Adipocyte (in vitro differentiated cells): ENCODE measurements around the gene CMSS1.

Experiments
- DNase-seq: peaks from one replicate; pipeline ENCODE4 v3.0.0-alpha.2; 2015; ENCODE audit warnings: low read depth
- H3K27me3 ChIP-seq: replicated peaks from 2 replicates; pipeline ENCODE4 v1.7.0; 2013; ENCODE audit warnings: mild to moderate bottlenecking, low read length, moderate library complexity; ENCODE audit not compliant: control insufficient read depth, insufficient read depth
- H3K36me3 ChIP-seq: 2 replicates; pipeline ENCODE4 v1.7.0; 2013; ENCODE audit warnings: low read length, mild to moderate bottlenecking, moderate library complexity; ENCODE audit not compliant: control insufficient read depth, insufficient read depth, severe bottlenecking
- H3K4me1 ChIP-seq: 2 replicates; pipeline ENCODE4 v1.7.0; 2013; ENCODE audit warnings: mild to moderate bottlenecking, low read length, moderate library complexity; ENCODE audit not compliant: control insufficient read depth, insufficient read depth
- H3K4me3 ChIP-seq: 2 replicates; pipeline ENCODE4 v1.7.0; 2013; ENCODE audit warnings: mild to moderate bottlenecking, low read length, moderate library complexity
- H3K9ac ChIP-seq: 2 replicates; pipeline ENCODE4 v1.7.0; 2013; ENCODE audit warnings: mild to moderate bottlenecking, low read length, moderate library complexity
- H3K9me3 ChIP-seq: 2 replicates; pipeline ENCODE4 v1.7.0; 2013; ENCODE audit warnings: mild to moderate bottlenecking, low read length, moderate library complexity; ENCODE audit not compliant: control insufficient read depth

Gene CMSS1

GRCh38 chr3:100164743-100165142 lies 347.1 kb downstream of the CMSS1 start:
- DNase-seq, result no peak
- H3K9ac ChIP-seq, result no peak overlapping the region

GRCh38 chr3:100165926-100166550 lies 348.4 kb downstream of the CMSS1 start:
- Histone ChIP-seq H3K36me3 (peaks cover 3% of the 10 kb centered on the region), H3K27me3 (no peaks in the 10 kb centered on the region), H3K9me3 (no peaks in the 10 kb centered on the region), H3K4me1 (peaks cover 18% of the 10 kb centered on the region), H3K4me3 (no peak overlapping the region), H3K9ac (no peak overlapping the region)
- DNase-seq, result peak; percentile 61

More at GRCh38 chr3:100164743-100165142, 347.1 kb downstream of the CMSS1 start:
- Histone ChIP-seq H3K4me1 (peaks cover 31% of the 10 kb centered on the region), H3K9me3 (no peaks in the 10 kb centered on the region), H3K27me3 (no peaks in the 10 kb centered on the region), H3K36me3 (peaks cover 3% of the 10 kb centered on the region), H3K4me3 (no peak overlapping the region)

GRCh38 chr3:100169201-100169920 lies 351.7 kb downstream of the CMSS1 start:
- peaks cover 7% of the 10 kb centered on the region for H3K4me1 ChIP-seq
- peak; percentile 44 for DNase-seq
- H3K27me3 ChIP-seq, result no peaks in the 10 kb centered on the region
- no peak overlapping the region for H3K4me3 ChIP-seq
- H3K36me3 ChIP-seq, result peaks cover 13% of the 10 kb centered on the region
- H3K9me3 ChIP-seq, result no peaks in the 10 kb centered on the region
- H3K9ac ChIP-seq, result no peak overlapping the region

- Histone ChIP-seq H3K9ac (no peak overlapping the region), H3K4me1 (peaks cover 6% of the 10 kb centered on the region), H3K27me3 (no peaks in the 10 kb centered on the region), H3K9me3 (no peaks in the 10 kb centered on the region), H3K36me3 (peaks cover 13% of the 10 kb centered on the region), H3K4me3 (no peak overlapping the region)
- no peak for DNase-seq
Observed at GRCh38 chr3:100170486-100170885, 352.8 kb downstream of the CMSS1 start.

GRCh38 chr3:100171211-100171914 lies 353.7 kb downstream of the CMSS1 start:
- peaks cover 1% of the 10 kb centered on the region for H3K4me1 ChIP-seq
- no peak overlapping the region for H3K9ac ChIP-seq
- no peak for DNase-seq
- no peaks in the 10 kb centered on the region for H3K9me3 ChIP-seq
- no peaks in the 10 kb centered on the region for H3K27me3 ChIP-seq
- peaks cover 13% of the 10 kb centered on the region for H3K36me3 ChIP-seq
- no peak overlapping the region for H3K4me3 ChIP-seq

- H3K27me3 ChIP-seq, result no peaks in the 10 kb centered on the region
Observed at GRCh38 chr3:100173961-100174360, 356.3 kb downstream of the CMSS1 start.

GRCh38 chr3:100175637-100176280 lies 358.1 kb downstream of the CMSS1 start:
- peaks cover 12% of the 10 kb centered on the region for H3K9me3 ChIP-seq
- peaks cover 33% of the 10 kb centered on the region for H3K36me3 ChIP-seq
- DNase-seq, result no peak
- no peak overlapping the region for H3K4me3 ChIP-seq
- H3K27me3 ChIP-seq, result no peaks in the 10 kb centered on the region
- no peaks in the 10 kb centered on the region for H3K4me1 ChIP-seq
- H3K9ac ChIP-seq, result no peak overlapping the region

More at GRCh38 chr3:100173961-100174360, 356.3 kb downstream of the CMSS1 start:
- Histone ChIP-seq H3K9me3 (no peaks in the 10 kb centered on the region), H3K9ac (no peak overlapping the region), H3K4me3 (no peak overlapping the region), H3K36me3 (peaks cover 23% of the 10 kb centered on the region), H3K4me1 (no peaks in the 10 kb centered on the region)
- no peak for DNase-seq

GRCh38 chr3:100179692-100180349 lies 362.2 kb downstream of the CMSS1 start:
- H3K4me3 ChIP-seq, result no peak overlapping the region
- no peak overlapping the region for H3K9ac ChIP-seq
- peaks cover 3% of the 10 kb centered on the region for H3K4me1 ChIP-seq
- peaks cover 22% of the 10 kb centered on the region for H3K36me3 ChIP-seq
- peaks cover 12% of the 10 kb centered on the region for H3K9me3 ChIP-seq
- no peak for DNase-seq
- H3K27me3 ChIP-seq, result no peaks in the 10 kb centered on the region

GRCh38 chr3:100183608-100184125 lies 366.0 kb downstream of the CMSS1 start:
- Histone ChIP-seq H3K36me3 (peaks cover 13% of the 10 kb centered on the region), H3K9me3 (peaks cover 12% of the 10 kb centered on the region), H3K27me3 (no peaks in the 10 kb centered on the region), H3K4me1 (peaks cover 17% of the 10 kb centered on the region), H3K4me3 (no peak overlapping the region), H3K9ac (no peak overlapping the region)
- no peak for DNase-seq

- DNase-seq, result no peak
- Histone ChIP-seq H3K36me3 (peaks cover under 1% of the 10 kb centered on the region), H3K27me3 (no peaks in the 10 kb centered on the region)
Observed at GRCh38 chr3:100184948-100185570, 367.4 kb downstream of the CMSS1 start.

More at GRCh38 chr3:100184948-100185570, 367.4 kb downstream of the CMSS1 start:
- Histone ChIP-seq H3K9me3 (peaks cover 4% of the 10 kb centered on the region), H3K4me3 (no peak overlapping the region), H3K4me1 (peaks cover 17% of the 10 kb centered on the region), H3K9ac (no peak overlapping the region)
